ENCODE measurements around the gene RIPOR1.

GRCh38 chr16:67555795-67556212 is 27.2 kb downstream of the RIPOR1 start:
- TF ChIP-seq CTCF (IDR thresholded peaks at IDR 0.05; ENCODE audit: low read depth, low read length, poor library complexity, severe bottlenecking): no peak
- TF ChIP-seq EZH2phosphoT487 (IDR thresholded peaks at IDR 0.05; ENCODE audit: borderline replicate concordance, low read length): no peak
